Activated CD4-positive, alpha-beta T cell treated with anti-CD3 and anti-CD28 coated beads for 36 hours (primary cell): Measurements from ENCODE around the gene CASKIN1. TPM values are rescaled to one million over a fixed set of nuclear protein-coding genes. Genes with fewer than 3 reads are reported as not detected.

Experiments used
- ATAC-seq: fragments of 200-7000 bp; cut with Tn5 transposase; one replicate; pipeline ENCODE4 v1.10.0; 2021; ENCODE audit warnings: mild to moderate bottlenecking, moderate library complexity
- CTCF ChIA-PET: fragments of 350-600 bp; sonication (Branson Sonifier 250); formaldehyde crosslinking; loops from one replicate; lab custom pipeline; 2021; ENCODE audit warnings: antibody characterized with exemption; lab: Charles Lee
- POLR2A ChIA-PET: fragments of 350-600 bp; sonication (Branson Sonifier 250); formaldehyde crosslinking; loops from one replicate; lab custom pipeline; 2021; ENCODE audit warnings: antibody characterized with exemption, inconsistent platforms; lab: Charles Lee
- DNase-seq: peaks from one replicate; pipeline ENCODE4 v3.0.0-alpha.2; 2020
- H3K27ac Mint-ChIP-seq: one replicate; pipeline ENCODE4 v1.8.0; 2021; ENCODE audit warnings: mixed read lengths
- H3K27me3 Mint-ChIP-seq: one replicate; pipeline ENCODE4 v1.8.0; 2021; ENCODE audit warnings: mixed read lengths
- H3K36me3 Mint-ChIP-seq: one replicate; pipeline ENCODE4 v1.8.0; 2021; ENCODE audit warnings: low read depth, mixed read lengths
- H3K4me1 Mint-ChIP-seq: one replicate; pipeline ENCODE4 v1.8.0; 2021; ENCODE audit warnings: mixed read lengths
- H3K4me3 Mint-ChIP-seq: one replicate; pipeline ENCODE4 v1.8.0; 2021; ENCODE audit warnings: mild to moderate bottlenecking, moderate library complexity, mixed read lengths
- H3K9me3 Mint-ChIP-seq: one replicate; pipeline ENCODE4 v1.8.0; 2021; ENCODE audit warnings: low read depth, mixed read lengths
- intact Hi-C, 2 experiments: fragments of 100-400 bp; cut with DNase I in 1 of 2; cut with micrococcal nuclease in 1 of 2; formaldehyde crosslinking; loops; one replicate each; pipeline versions ENCODE4 v1.14.2 to v1.15.1; 2022 to 2024; cut with DNase I, micrococcal nuclease
- total RNA-seq, 2 experiments: library from RNA; stranded (reverse); gene quantifications; one replicate each; pipeline ENCODE4 v1.2.3, GENCODE V29; 2021

CASKIN1 gene
- total RNA-seq, 2 experiments from 2014 or later = 0.98 to 1.3 TPM

GRCh38 chr16:2199621-2200139 is 3.3 kb upstream of the CASKIN1 start:
- Mint-ChIP-seq H3K36me3 (no peaks in the 10 kb centered on the region), H3K27me3 (peaks cover 23% of the 10 kb centered on the region), H3K4me3 (no peak overlapping the region), H3K9me3 (no peaks in the 10 kb centered on the region), H3K27ac (no peak overlapping the region), H3K4me1 (peaks cover 10% of the 10 kb centered on the region)
- ChIA-PET CTCF (no interaction called here), POLR2A (no interaction called here)
- ATAC-seq = no peak
- intact Hi-C loops = loop anchor here in 1 of 2 experiments (5.0 to 10.0 kb wide), 2 partner anchors 288 to 585 kb away; partner anchors contain the start of genes CRAMP1 and IFT140
- DNase-seq = no peak

GRCh38 chr16:2199095-2199494 is 2.7 kb upstream of the CASKIN1 start:
- Mint-ChIP-seq H3K4me3 (no peak overlapping the region), H3K27me3 (peaks cover 23% of the 10 kb centered on the region), H3K27ac (no peak overlapping the region), H3K9me3 (no peaks in the 10 kb centered on the region), H3K36me3 (no peaks in the 10 kb centered on the region), H3K4me1 (peaks cover 5% of the 10 kb centered on the region)
- POLR2A ChIA-PET = no interaction called here
- no peak for ATAC-seq
- intact Hi-C loops = loop anchor here in 1 of 2 experiments (5.0 kb wide), 1 partner anchor 288 kb away; no protein-coding TSS in a partner anchor
- CTCF ChIA-PET = no interaction called here
- DNase-seq = no peak

GRCh38 chr16:2198283-2198682 is 1.9 kb upstream of the CASKIN1 start:
- ChIA-PET POLR2A (interaction anchor here (0.6 kb wide), 1 partner anchor 11 kb away, joined by 3 read pairs; no protein-coding TSS in a partner anchor), CTCF (no interaction called here)
- Mint-ChIP-seq H3K36me3 (no peaks in the 10 kb centered on the region), H3K4me1 (peaks cover 5% of the 10 kb centered on the region), H3K9me3 (no peaks in the 10 kb centered on the region), H3K27ac (no peak overlapping the region), H3K4me3 (peak overlapping the region; percentile 11), H3K27me3 (peaks cover 23% of the 10 kb centered on the region)
- DNase-seq (no peak), ATAC-seq (no peak)
- intact Hi-C loops = loop anchor here in 1 of 2 experiments (5.0 kb wide), 1 partner anchor 289 kb away; no protein-coding TSS in a partner anchor

GRCh38 chr16:2197765-2198164 is 1.4 kb upstream of the CASKIN1 start:
- peak overlapping the region; percentile 11 for H3K4me3 Mint-ChIP-seq
- DNase-seq = no peak
- H3K27me3 Mint-ChIP-seq = peaks cover 23% of the 10 kb centered on the region
- no peak overlapping the region for H3K27ac Mint-ChIP-seq
- no peaks in the 10 kb centered on the region for H3K36me3 Mint-ChIP-seq
- CTCF ChIA-PET = interaction anchor here (0.9 kb wide), 1 partner anchor 57 kb away, joined by 3 read pairs; no protein-coding TSS in a partner anchor
- POLR2A ChIA-PET = interaction anchor here (0.6 kb wide), 1 partner anchor 11 kb away, joined by 3 read pairs; no protein-coding TSS in a partner anchor
- no peaks in the 10 kb centered on the region for H3K9me3 Mint-ChIP-seq
- ATAC-seq = no peak
- intact Hi-C loops = loop anchor here in 1 of 2 experiments (5.0 kb wide), 1 partner anchor 290 kb away; no protein-coding TSS in a partner anchor
- H3K4me1 Mint-ChIP-seq = peaks cover 5% of the 10 kb centered on the region

GRCh38 chr16:2196981-2197511 is 641 bp upstream of the CASKIN1 start:
- H3K36me3 Mint-ChIP-seq = no peaks in the 10 kb centered on the region
- peaks cover 5% of the 10 kb centered on the region for H3K4me1 Mint-ChIP-seq
- ChIA-PET POLR2A (no interaction called here), CTCF (interaction anchor here (0.9 kb wide), 1 partner anchor 57 kb away, joined by 3 read pairs; no protein-coding TSS in a partner anchor)
- H3K27ac Mint-ChIP-seq = no peak overlapping the region
- H3K27me3 Mint-ChIP-seq = peaks cover 23% of the 10 kb centered on the region
- ATAC-seq (no peak), DNase-seq (no peak)
- intact Hi-C loops = loop anchor here in 1 of 2 experiments (5.0 kb wide), 1 partner anchor 290 kb away; no protein-coding TSS in a partner anchor
- no peaks in the 10 kb centered on the region for H3K9me3 Mint-ChIP-seq
- no peak overlapping the region for H3K4me3 Mint-ChIP-seq

- no peak overlapping the region for H3K27ac Mint-ChIP-seq
- peak; percentile 38 for ATAC-seq
- peaks cover 5% of the 10 kb centered on the region for H3K4me1 Mint-ChIP-seq
- POLR2A ChIA-PET = interaction anchor here (0.6 to 1.5 kb wide), 3 partner anchors 19 to 235 kb away, joined by 3 to 9 read pairs (median 4); partner anchors contain the start of genes PGP and TRAF7
- H3K27me3 Mint-ChIP-seq = peaks cover 23% of the 10 kb centered on the region
- DNase-seq = no peak
- H3K9me3 Mint-ChIP-seq = no peaks in the 10 kb centered on the region
- CTCF ChIA-PET = interaction anchor here (0.6 to 1.9 kb wide), 8 partner anchors 8 to 306 kb away, joined by 3 to 9 read pairs (median 4); partner anchors contain the start of genes ECI1 and PGP
- H3K4me3 Mint-ChIP-seq = peak overlapping the region; percentile 26
- intact Hi-C loops = loop anchor here in 1 of 2 experiments (1.0 to 5.0 kb wide), 3 partner anchors 28 to 306 kb away; partner anchors contain the start of gene E4F1
- H3K36me3 Mint-ChIP-seq = no peaks in the 10 kb centered on the region
Measured at GRCh38 chr16:2195322-2196161, 863 bp downstream of the CASKIN1 start.

GRCh38 chr16:2194852-2195321 is 1.5 kb downstream of the CASKIN1 start:
- H3K36me3 Mint-ChIP-seq = no peaks in the 10 kb centered on the region
- POLR2A ChIA-PET = interaction anchor here (1.1 to 1.5 kb wide), 2 partner anchors 19 to 40 kb away, joined by 4 to 9 read pairs; partner anchors contain the start of genes PGP and TRAF7
- H3K27me3 Mint-ChIP-seq = peaks cover 23% of the 10 kb centered on the region
- DNase-seq = peak; percentile 74
- H3K9me3 Mint-ChIP-seq = no peaks in the 10 kb centered on the region
- peak; percentile 87 for ATAC-seq
- intact Hi-C loops = loop anchor here in 1 of 2 experiments (1.0 to 5.0 kb wide), 3 partner anchors 28 to 306 kb away; partner anchors contain the start of gene E4F1
- peaks cover 5% of the 10 kb centered on the region for H3K4me1 Mint-ChIP-seq
- H3K27ac Mint-ChIP-seq = no peak overlapping the region
- CTCF ChIA-PET = interaction anchor here (0.6 to 1.9 kb wide), 13 partner anchors 9 to 625 kb away, joined by 3 to 9 read pairs (median 3); partner anchors contain the start of gene ECI1
- peak overlapping the region; percentile 26 for H3K4me3 Mint-ChIP-seq

GRCh38 chr16:2194166-2194834 is 2.1 kb downstream of the CASKIN1 start:
- H3K9me3 Mint-ChIP-seq = no peaks in the 10 kb centered on the region
- intact Hi-C loops = no loop called here
- DNase-seq (peak; percentile 59), ATAC-seq (no peak)
- peaks cover 5% of the 10 kb centered on the region for H3K4me1 Mint-ChIP-seq
- H3K36me3 Mint-ChIP-seq = no peaks in the 10 kb centered on the region
- peaks cover 23% of the 10 kb centered on the region for H3K27me3 Mint-ChIP-seq
- ChIA-PET CTCF (interaction anchor here (0.6 to 1.9 kb wide), 11 partner anchors 9 to 624 kb away, joined by 3 to 9 read pairs (median 3); partner anchors contain the start of gene ECI1), POLR2A (interaction anchor here (1.1 to 1.5 kb wide), 2 partner anchors 20 to 39 kb away, joined by 4 to 9 read pairs; partner anchors contain the start of genes PGP and TRAF7)
- H3K27ac Mint-ChIP-seq = no peak overlapping the region
- no peak overlapping the region for H3K4me3 Mint-ChIP-seq

GRCh38 chr16:2191446-2191706 is 5.0 kb downstream of the CASKIN1 start:
- H3K27ac Mint-ChIP-seq = no peak overlapping the region
- ChIA-PET POLR2A (interaction anchor here (0.6 to 0.7 kb wide), 2 partner anchors 19 to 36 kb away, joined by 3 read pairs; partner anchors contain the start of genes BRICD5 and TRAF7), CTCF (interaction anchor here (0.5 kb wide), 1 partner anchor 198 kb away, joined by 3 read pairs; no protein-coding TSS in a partner anchor)
- ATAC-seq (no peak), DNase-seq (no peak)
- intact Hi-C loops = no loop called here
- H3K4me3 Mint-ChIP-seq = no peak overlapping the region
- no peaks in the 10 kb centered on the region for H3K36me3 Mint-ChIP-seq
- peaks cover 5% of the 10 kb centered on the region for H3K4me1 Mint-ChIP-seq
- H3K9me3 Mint-ChIP-seq = no peaks in the 10 kb centered on the region
- peaks cover 7% of the 10 kb centered on the region for H3K27me3 Mint-ChIP-seq
